A673 (cell line): ENCODE measurements around the gene TMC3.

Experiments
- EZH2 ChIP-seq: fragments of 200-600 bp; sonication (generic); IDR thresholded peaks from 2 replicates; pipeline ENCODE4 v1.6.1; 2017; ENCODE audit warnings: borderline replicate concordance, low read depth, mild to moderate bottlenecking, mixed read lengths, antibody characterized with exemption, low read length; ENCODE audit not compliant: poor library complexity, severe bottlenecking
- TF ChIP-seq, protein P1 (sequence below): fragments of 300-800, 200-600 bp; sonication (generic); conservative IDR thresholded peaks from 2 replicates; pipeline ENCODE4 v1.5.1; 2017; ENCODE audit warnings: low read depth, mild to moderate bottlenecking, antibody characterized with exemption, low read length, moderate library complexity, mixed read lengths

DNA sequence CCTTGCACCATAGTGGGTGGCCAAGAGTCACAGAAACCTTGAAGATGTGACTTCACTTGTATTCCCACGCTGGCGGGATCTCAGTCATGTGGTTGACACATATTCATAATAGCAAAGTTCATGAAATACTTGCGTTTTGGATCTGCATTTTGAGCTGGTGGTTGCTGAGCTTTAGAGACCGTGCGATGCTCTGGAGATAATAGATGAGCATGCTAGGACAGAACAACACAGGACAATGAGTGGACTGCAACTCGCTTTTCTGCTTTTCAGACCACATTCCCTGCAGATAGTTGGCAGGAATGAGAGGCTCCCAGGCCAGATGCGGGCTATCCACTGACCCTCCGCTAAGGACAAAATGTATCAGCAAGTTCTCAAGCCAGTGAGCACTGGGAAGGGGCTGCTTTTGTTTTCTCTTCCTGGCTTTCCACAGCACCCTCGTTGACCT, 36.3 kb downstream of the TMC3 start:
- TF ChIP-seq, protein P1, sequence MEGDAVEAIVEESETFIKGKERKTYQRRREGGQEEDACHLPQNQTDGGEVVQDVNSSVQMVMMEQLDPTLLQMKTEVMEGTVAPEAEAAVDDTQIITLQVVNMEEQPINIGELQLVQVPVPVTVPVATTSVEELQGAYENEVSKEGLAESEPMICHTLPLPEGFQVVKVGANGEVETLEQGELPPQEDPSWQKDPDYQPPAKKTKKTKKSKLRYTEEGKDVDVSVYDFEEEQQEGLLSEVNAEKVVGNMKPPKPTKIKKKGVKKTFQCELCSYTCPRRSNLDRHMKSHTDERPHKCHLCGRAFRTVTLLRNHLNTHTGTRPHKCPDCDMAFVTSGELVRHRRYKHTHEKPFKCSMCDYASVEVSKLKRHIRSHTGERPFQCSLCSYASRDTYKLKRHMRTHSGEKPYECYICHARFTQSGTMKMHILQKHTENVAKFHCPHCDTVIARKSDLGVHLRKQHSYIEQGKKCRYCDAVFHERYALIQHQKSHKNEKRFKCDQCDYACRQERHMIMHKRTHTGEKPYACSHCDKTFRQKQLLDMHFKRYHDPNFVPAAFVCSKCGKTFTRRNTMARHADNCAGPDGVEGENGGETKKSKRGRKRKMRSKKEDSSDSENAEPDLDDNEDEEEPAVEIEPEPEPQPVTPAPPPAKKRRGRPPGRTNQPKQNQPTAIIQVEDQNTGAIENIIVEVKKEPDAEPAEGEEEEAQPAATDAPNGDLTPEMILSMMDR = no peak
- TF ChIP-seq EZH2 = no peak
